ENCODE data around the gene COQ8A. TPM values are rescaled to one million over a fixed set of nuclear protein-coding genes. Genes with fewer than 3 reads are reported as not detected.

The COQ8A gene
- total RNA-seq, 4 donors from 2014 or later = 46.0 to 80.5 (median 67.7) TPM

DNA sequence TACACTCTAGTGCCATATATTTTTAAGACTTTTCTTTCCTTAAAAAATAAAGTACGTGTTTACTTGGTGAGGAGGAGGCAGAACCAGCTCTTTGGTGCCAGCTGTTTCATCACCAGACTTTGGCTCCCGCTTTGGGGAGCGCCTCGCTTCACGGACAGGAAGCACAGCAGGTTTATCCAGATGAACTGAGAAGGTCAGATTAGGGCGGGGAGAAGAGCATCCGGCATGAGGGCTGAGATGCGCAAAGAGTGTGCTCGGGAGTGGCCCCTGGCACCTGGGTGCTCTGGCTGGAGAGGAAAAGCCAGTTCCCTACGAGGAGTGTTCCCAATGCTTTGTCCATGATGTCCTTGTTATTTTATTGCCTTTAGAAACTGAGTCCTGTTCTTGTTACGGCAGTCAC lies 44.5 kb upstream of the COQ8A start:
- intact Hi-C loops (cut with DNase I; ENCODE audit: low total_unique reads) (no loop called here), in situ Hi-C loops (cut with MboI; ENCODE audit: low pct_ligation_motif_present in 1 of 4, low pct_unique_long_range_greater_than_20kb in 1 of 4, low sequenced_read_pairs in 3 of 4) (no loop called here)
- WGBS, 2 donors (ENCODE audit: low coverage in 1 of 2) = 81 to 85% methylated on average over 4 to 11 of the region's 11 CpGs
- TF ChIP-seq EP300 (IDR thresholded peaks at IDR 0.05; ENCODE audit: low read depth) = no peak
- no peak for TF ChIP-seq POLR2AphosphoS5 (IDR thresholded peaks at IDR 0.05)
- TF ChIP-seq, protein P1, sequence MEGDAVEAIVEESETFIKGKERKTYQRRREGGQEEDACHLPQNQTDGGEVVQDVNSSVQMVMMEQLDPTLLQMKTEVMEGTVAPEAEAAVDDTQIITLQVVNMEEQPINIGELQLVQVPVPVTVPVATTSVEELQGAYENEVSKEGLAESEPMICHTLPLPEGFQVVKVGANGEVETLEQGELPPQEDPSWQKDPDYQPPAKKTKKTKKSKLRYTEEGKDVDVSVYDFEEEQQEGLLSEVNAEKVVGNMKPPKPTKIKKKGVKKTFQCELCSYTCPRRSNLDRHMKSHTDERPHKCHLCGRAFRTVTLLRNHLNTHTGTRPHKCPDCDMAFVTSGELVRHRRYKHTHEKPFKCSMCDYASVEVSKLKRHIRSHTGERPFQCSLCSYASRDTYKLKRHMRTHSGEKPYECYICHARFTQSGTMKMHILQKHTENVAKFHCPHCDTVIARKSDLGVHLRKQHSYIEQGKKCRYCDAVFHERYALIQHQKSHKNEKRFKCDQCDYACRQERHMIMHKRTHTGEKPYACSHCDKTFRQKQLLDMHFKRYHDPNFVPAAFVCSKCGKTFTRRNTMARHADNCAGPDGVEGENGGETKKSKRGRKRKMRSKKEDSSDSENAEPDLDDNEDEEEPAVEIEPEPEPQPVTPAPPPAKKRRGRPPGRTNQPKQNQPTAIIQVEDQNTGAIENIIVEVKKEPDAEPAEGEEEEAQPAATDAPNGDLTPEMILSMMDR (IDR thresholded peaks at IDR 0.05) = no peak
- TF ChIP-seq POLR2A (IDR thresholded peaks at IDR 0.05) = no peak
- H3K27me3 ChIP-seq = no peaks in the 10 kb centered on the region
- peaks cover 0 to 7% (median 2%) of the 10 kb centered on the region in 4 donors for H3K36me3 ChIP-seq
- H3K27ac ChIP-seq = no peak overlapping the region
- H3K4me1 ChIP-seq = no peaks in the 10 kb centered on the region
- DNase-seq = no peak
- no peaks in the 10 kb centered on the region for H3K9me3 ChIP-seq
- H3K4me3 ChIP-seq = no peak overlapping the region

GRCh38 chr1:226898246-226898645 lies 41.8 kb upstream of the COQ8A start:
- H3K27me3 ChIP-seq = no peaks in the 10 kb centered on the region
- H3K9me3 ChIP-seq = no peaks in the 10 kb centered on the region
- in situ Hi-C loops (cut with MboI; ENCODE audit: low pct_ligation_motif_present in 1 of 4, low pct_unique_long_range_greater_than_20kb in 1 of 4, low sequenced_read_pairs in 3 of 4) (no loop called here), intact Hi-C loops (cut with DNase I; ENCODE audit: low total_unique reads) (no loop called here)
- no peak overlapping the region for H3K4me3 ChIP-seq
- DNase-seq = no peak
- no peak overlapping the region for H3K27ac ChIP-seq
- H3K36me3 ChIP-seq = peaks cover 0 to 7% (median 2%) of the 10 kb centered on the region in 4 donors
- no peaks in the 10 kb centered on the region for H3K4me1 ChIP-seq
- no peak for TF ChIP-seq POLR2A (IDR thresholded peaks at IDR 0.05)
- TF ChIP-seq EP300 (IDR thresholded peaks at IDR 0.05; ENCODE audit: low read depth) = no peak
- TF ChIP-seq, protein P1 (IDR thresholded peaks at IDR 0.05) = no peak
- TF ChIP-seq POLR2AphosphoS5 (IDR thresholded peaks at IDR 0.05) = no peak
- WGBS, 2 donors (ENCODE audit: low coverage in 1 of 2) = 88 to 89% methylated on average over 3 of the region's 3 CpGs

GRCh38 chr1:226901421-226901820 lies 38.7 kb upstream of the COQ8A start:
- Histone ChIP-seq H3K27ac (no peak overlapping the region), H3K36me3 (peaks cover 0 to 7% (median 2%) of the 10 kb centered on the region in 4 donors), H3K4me1 (peaks cover 0 to 7% (median 2%) of the 10 kb centered on the region in 4 donors), H3K4me3 (no peak overlapping the region), H3K27me3 (no peaks in the 10 kb centered on the region), H3K9me3 (no peaks in the 10 kb centered on the region)
- intact Hi-C loops (cut with DNase I; ENCODE audit: low total_unique reads) = no loop called here
- TF ChIP-seq EP300 (IDR thresholded peaks at IDR 0.05; ENCODE audit: low read depth) (no peak), POLR2AphosphoS5 (IDR thresholded peaks at IDR 0.05) (no peak), POLR2A (IDR thresholded peaks at IDR 0.05) (no peak)
- TF ChIP-seq, protein P1 (IDR thresholded peaks at IDR 0.05) = no peak
- WGBS, 2 donors (ENCODE audit: low coverage in 1 of 2) = 78 to 86% methylated on average over 3 to 4 of the region's 4 CpGs
- DNase-seq = no peak
- in situ Hi-C loops (cut with MboI; ENCODE audit: low pct_ligation_motif_present in 1 of 4, low pct_unique_long_range_greater_than_20kb in 1 of 4, low sequenced_read_pairs in 3 of 4) = loop anchor here in 3 of 4 donors (25.0 kb wide), 1 partner anchor 536 kb away; no protein-coding TSS in a partner anchor

DNA sequence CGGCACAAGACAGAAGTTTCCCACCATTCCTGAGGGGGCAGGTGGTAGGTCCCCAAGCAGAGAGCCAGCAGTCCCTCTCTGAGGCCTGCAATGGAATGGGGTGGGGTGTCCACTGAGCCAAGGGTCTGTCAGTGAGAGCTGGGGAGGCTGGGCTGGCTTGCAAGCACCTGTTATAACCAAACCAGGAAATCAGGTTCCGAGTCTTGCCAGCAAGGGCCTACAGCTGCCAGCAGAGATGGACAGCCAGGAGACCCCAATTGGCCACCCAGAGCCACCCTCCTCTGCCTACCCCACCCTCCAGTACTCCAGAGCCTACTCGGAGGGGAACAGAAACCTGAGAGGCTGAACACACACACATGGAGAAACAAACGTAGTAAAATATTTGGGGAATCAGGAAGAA lies 37.5 kb upstream of the COQ8A start:
- H3K27me3 ChIP-seq = no peaks in the 10 kb centered on the region
- H3K4me3 ChIP-seq = no peak overlapping the region
- H3K9me3 ChIP-seq = no peaks in the 10 kb centered on the region
- H3K4me1 ChIP-seq = peaks cover 0 to 7% (median 2%) of the 10 kb centered on the region in 4 donors
- H3K27ac ChIP-seq = no peak overlapping the region
- TF ChIP-seq, protein P1 (IDR thresholded peaks at IDR 0.05) = no peak
- TF ChIP-seq EP300 (IDR thresholded peaks at IDR 0.05; ENCODE audit: low read depth) (no peak), POLR2AphosphoS5 (IDR thresholded peaks at IDR 0.05) (no peak), POLR2A (IDR thresholded peaks at IDR 0.05) (no peak)
- in situ Hi-C loops (cut with MboI; ENCODE audit: low pct_ligation_motif_present in 1 of 4, low pct_unique_long_range_greater_than_20kb in 1 of 4, low sequenced_read_pairs in 3 of 4) (loop anchor here in 3 of 4 donors (25.0 kb wide), 1 partner anchor 535 kb away; no protein-coding TSS in a partner anchor), intact Hi-C loops (cut with DNase I; ENCODE audit: low total_unique reads) (no loop called here)
- DNase-seq = no peak
- H3K36me3 ChIP-seq = peaks cover 0 to 7% (median 2%) of the 10 kb centered on the region in 4 donors
- 57 to 89% methylated on average over 1 to 4 of the region's 4 CpGs for WGBS, 2 donors (ENCODE audit: low coverage in 1 of 2)
